Measurements from ENCODE around the gene KIF13A.
"Not testable (repeated sequence)": the region's sequence is repeated elsewhere in the genome, so short reads cannot be mapped to it uniquely, and the experiment has no call there.

Gene KIF13A

GRCh38 chr6:17998003-17998402, 10.6 kb upstream of the KIF13A start:
- FAIRE-seq, result no peak

DNA sequence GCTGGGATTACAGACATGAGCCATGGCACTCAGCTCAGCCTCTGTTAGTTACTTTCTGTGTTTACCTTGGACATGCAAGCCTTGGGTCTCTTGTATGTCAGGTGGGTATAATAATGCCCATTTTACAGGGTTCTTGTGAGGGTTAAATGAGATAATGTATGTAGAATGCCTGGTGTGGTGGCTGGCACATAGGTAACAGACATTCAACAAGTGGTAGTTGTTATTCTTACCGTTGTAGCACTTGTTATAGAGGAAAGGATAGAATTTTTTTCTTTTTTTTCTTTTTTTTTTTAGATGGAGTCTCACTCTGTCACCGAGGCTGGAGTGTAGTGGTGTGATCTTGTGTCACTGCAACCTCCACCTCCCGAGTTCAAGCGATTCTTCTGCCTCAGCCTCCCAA, 8.0 kb upstream of the KIF13A start:
- FAIRE-seq, result no peak

GRCh38 chr6:17994019-17994418, 6.6 kb upstream of the KIF13A start:
- no peak for FAIRE-seq

GRCh38 chr6:17988422-17988944, 1.0 kb upstream of the KIF13A start:
- no peak for FAIRE-seq

DNA sequence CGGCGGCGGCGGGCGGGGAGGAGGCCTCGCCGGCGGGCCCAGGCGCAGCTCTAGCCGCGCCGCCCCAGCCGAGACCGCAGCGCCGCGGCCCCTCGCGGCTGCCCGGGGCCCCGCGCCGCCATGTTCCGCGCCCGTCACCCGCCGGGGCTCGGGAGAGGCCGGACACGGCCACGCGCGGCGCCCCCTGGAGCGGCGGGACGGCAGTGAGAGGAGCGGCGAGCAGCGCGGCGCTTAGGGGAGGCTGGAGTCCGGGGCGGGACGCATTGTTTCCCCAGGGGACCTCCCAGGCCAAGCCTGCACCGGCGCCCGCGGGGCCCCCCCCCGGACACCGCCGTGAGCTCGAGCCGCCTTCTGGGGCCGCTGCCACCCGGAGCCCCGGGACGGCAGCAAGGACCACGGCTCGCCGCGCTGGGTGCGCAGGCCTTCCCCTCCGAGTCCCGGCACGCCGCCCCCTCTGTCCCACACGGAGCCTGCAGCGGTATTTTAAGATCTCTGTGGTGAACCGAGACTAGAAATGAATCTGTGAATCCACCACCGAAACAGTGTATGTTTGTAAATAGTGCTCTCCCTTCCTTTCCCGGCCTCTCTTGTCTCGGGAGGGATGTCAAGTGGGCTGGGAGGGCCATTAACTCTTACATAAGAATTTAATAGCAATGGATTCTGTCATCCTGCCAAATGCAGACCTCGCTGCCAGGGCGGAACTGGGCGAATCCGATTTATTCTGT, 424 bp upstream of the KIF13A start:
- FAIRE-seq, result no peak

GRCh38 chr6:17986656-17987446, 584 bp downstream of the KIF13A start:
- FAIRE-seq, result no peak

- FAIRE-seq, result no peak
Measured at GRCh38 chr6:17985934-17986655, 1.3 kb downstream of the KIF13A start.

DNA sequence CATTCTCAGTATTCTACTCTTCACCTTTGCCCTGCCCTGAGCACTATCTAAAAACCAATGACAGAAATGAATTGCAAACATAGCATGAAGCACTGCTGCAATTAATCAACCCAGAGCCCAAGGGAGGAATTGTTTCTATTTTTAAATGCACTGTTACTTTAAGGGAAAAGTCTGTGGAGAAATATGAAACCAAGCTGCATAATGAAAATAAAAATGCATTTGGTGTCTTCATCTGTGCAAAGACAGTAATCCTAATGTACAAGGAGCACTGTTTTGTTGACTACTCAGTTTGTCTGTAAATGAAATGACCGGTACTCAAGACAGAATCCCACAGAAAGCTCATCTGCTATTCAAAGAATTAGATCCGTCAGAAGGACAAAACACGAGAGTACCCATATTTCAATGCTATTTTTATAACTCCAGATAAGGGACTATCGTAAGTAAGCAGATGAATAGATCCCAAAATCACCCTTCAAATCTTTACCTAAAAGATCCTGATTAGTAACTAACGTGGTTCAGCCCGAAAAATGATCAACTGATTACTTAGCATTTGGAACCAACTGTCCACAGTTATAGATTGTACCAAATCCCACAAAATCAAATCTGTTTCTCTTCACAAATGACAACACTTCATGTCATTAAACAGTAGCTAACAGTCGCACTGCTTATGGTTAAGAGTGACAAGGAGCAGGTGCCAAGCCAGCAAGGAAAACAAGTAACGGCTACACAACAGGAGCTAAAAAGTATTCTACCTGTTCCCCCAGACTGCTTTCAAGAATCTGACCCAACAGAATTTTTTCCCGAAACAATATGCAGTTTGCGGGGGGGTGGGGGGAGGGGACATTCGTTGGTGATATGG, 2.4 kb downstream of the KIF13A start:
- FAIRE-seq, result no peak

GRCh38 chr6:17984399-17984798, 3.0 kb downstream of the KIF13A start:
- no peak for FAIRE-seq

GRCh38 chr6:17983730-17984129, 3.7 kb downstream of the KIF13A start:
- no peak for FAIRE-seq

DNA sequence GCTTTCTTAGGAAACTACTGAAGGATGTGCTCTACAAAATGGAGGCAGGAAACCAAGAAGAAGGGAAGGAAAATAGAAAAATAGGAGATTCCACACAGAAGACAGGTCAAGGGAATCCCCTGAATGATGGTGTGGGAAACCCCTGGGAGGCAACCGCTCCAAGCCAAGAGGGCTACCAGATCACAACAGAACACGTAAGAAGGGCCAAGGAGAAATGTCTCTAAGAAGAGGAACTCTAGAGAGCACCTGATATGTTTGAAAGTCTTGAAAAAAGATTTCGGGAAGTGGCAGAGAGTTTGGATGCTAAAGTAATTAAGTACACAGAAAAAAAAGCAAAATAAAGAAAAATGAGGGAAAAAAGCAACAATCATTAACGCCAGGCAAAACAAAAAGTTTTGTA, 7.1 kb downstream of the KIF13A start:
- no peak for FAIRE-seq

DNA sequence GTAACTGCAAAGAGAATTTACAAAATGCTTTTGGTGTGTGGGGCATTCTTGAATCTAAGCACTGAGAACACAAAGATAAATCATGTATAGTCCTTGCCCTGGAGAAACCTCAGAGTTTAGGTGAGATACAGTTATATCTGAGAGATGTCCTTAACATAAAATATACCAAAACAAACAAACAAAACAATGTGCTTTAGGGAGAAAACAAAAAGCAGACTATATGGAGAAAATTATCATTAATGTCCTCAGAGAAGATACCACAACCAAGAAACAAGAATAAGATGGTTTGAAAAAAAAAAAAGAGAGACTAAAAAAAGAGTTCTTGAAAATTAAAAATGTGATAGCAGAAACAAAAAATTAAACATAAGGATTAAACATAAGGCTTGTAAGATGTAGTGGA, 8.0 kb downstream of the KIF13A start:
- no peak for FAIRE-seq

DNA sequence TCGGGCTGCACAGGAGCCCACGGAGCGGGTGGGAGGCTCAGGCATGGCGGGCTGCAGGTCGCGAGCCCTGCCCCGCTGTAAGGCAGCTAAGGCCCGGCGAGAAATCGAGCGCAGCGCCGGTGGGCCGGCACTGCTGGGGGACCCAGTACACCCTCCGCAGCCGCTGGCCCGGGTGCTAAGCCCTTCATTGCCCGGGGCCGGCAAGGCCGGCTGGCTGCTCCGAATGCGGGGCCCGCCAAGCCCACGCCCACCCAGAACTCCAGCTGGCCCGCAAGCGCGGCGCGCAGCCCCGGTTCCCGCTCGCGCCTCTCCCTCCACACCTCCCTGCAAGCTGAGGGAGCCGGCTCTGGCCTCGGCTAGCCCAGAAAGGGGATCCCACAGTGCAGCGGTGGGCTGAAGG, 11.2 kb downstream of the KIF13A start:
- not testable (repeated sequence) for FAIRE-seq

DNA sequence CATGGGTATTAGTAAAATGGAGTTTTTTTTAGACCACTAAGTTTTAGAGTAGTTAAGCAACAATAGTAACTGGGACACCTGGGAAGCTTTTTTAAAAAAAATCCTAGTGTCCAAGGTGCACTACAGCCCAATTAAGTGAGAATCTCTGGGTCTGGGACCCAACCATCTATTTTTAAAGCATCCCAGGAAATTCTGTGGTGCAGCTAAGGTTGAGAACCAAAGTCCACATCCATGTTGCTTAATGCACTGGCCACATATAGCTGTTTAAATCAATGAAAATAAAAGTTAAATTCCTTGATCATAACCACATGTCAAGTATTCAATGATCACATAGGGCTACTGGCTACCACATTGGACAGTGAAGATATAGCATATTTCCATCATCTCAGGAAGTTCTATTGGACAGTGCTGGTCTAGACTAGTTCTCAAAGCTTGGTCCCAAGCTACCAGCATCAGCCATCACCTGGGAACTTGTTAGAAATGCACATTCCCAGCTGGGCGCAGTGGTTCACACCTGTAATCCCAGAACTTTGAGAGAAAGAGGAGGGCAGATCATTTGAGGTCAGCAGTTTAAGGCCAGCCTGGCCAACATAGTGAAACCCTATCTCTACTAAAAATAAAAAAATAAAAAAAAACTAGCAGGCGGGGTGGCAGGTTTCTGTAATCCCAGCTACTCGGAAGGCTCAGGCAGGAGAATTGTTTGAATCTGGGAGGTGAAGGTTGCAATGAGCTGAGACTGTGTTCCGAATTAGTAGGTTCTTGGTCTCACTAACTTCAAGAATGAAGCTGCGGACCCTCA, 12.7 kb downstream of the KIF13A start:
- FAIRE-seq, result no peak

DNA sequence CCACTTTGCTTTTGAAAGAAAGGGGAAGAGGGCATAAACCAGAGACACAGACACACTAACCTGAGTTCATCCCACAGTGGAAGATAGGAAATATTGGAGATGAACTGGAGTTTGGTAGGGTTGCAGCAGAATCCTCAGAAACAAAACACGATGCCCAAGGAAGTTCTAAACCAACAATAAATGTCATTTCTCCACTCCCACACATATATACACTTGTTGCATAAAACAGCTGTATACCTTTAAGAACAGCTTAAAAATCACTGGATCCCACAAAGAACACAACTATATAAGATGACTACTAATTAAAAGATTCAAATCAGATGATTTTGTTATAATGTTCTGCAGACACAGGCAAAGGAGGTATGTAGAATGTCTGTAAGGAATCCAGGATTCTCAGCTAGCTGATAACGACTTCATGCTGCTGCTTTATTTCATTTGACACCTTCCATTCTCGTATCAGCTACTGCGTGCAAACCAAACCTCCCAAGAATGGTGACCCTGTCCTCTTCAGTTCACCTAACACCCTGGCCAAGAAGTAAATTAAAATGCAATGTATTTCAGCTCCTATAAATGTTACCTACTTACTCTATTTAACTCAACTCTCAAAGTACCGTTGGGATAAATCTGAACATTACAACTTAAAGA, 14.3 kb downstream of the KIF13A start:
- no peak for FAIRE-seq

DNA sequence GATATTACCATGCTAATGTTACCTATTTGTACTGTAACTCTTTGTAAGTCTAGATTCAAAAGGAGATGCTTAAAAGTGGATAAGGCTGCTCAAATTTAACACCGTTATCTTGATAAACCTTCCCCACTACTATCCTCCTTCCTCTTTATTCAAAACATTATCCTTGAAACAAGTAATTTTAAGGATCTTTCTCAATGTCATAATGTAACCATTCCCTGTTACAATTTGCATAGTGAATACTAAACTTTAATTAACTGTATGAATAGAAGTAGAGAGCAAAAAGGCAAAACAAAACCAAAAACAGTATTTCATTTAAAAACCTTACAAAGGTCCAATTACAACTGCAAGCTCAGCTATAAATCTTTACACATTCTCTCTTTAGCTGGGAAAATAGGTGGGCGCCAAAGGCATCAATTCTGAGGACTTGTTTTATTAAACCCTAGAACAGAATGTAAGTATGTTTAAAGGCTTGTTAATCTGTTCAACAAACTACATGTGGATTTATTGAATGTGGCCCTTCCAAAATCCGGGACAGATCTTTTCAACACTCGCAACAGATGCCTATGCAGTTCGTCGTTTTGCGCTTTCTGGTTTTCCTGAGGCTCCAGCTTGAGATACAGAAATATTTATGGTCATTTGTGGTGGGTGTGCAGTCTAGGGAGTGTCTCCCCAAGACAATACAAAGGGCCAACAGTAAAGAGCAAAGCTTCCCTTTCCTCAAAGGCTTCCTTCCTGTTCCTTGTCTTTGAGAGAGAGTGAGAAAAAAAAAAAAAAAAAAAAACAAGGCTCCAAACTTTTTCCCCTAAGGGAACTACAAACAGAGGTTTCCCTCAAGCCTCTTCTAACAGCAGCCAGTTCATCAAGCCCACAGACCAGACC, 15.1 kb downstream of the KIF13A start:
- FAIRE-seq, result no peak

- no peak for FAIRE-seq
Measured at GRCh38 chr6:17971128-17972073, 16.0 kb downstream of the KIF13A start.

GRCh38 chr6:17968876-17969275, 18.6 kb downstream of the KIF13A start:
- FAIRE-seq, result no peak
